ENCODE results near the gene CCDC154.

DNA sequence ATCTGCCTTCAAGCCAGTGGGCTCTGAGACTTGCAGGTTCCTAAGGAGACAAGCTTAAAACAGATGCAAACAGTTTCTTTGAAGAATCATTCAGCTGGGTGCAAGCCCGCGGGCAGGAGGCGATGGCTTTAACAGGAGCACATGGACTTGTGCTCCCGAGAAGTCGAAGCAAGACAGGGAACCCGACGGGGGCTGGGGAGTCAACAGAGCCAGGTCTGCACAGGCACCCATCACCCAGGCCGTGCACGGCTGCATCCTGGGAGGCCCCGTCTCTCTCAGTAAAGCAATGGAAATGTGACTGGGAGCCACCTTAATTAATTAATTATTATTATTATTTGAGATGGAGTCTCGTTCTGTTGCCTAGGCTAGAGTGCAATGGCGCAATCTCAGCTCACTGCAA is 44.7 kb upstream of the CCDC154 start:
- TF ChIP-seq POLR2A (IDR thresholded peaks at IDR 0.05): no peak
- TF ChIP-seq, protein P1, sequence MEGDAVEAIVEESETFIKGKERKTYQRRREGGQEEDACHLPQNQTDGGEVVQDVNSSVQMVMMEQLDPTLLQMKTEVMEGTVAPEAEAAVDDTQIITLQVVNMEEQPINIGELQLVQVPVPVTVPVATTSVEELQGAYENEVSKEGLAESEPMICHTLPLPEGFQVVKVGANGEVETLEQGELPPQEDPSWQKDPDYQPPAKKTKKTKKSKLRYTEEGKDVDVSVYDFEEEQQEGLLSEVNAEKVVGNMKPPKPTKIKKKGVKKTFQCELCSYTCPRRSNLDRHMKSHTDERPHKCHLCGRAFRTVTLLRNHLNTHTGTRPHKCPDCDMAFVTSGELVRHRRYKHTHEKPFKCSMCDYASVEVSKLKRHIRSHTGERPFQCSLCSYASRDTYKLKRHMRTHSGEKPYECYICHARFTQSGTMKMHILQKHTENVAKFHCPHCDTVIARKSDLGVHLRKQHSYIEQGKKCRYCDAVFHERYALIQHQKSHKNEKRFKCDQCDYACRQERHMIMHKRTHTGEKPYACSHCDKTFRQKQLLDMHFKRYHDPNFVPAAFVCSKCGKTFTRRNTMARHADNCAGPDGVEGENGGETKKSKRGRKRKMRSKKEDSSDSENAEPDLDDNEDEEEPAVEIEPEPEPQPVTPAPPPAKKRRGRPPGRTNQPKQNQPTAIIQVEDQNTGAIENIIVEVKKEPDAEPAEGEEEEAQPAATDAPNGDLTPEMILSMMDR (IDR thresholded peaks at IDR 0.05): no peak
- TF ChIP-seq EP300 (IDR thresholded peaks at IDR 0.05): no peak
